Measurements from ENCODE around the gene RNF2. TPM values are rescaled to one million over a fixed set of nuclear protein-coding genes. Genes with fewer than 3 reads are reported as not detected.

The RNF2 gene
- total RNA-seq, 1 experiment from 2014 or later = 32.8 TPM

DNA sequence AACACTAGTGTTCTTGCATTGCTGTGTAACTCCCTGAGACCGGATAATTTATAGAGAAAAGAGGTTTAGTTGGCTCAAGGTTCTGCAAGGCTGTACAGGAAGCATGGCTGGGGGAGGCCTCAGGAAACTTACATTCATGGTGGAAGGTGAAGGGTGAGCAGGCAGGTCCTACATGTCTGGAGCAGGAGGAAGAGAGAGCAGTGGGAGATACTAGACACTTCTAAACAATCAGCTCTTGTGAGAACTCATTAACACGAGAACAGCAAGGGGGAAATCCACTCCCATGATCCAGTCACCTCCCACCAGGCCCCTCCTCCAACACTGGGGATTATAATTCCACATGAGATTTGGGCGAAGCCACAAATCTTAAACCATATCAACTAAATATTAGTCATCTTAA lies 30.1 kb downstream of the RNF2 start:
- intact Hi-C loops (cut with micrococcal nuclease; ENCODE audit: unreplicated experiment) = no loop called here
- H3K4me1 ChIP-seq (ENCODE audit: control insufficient read depth, insufficient read depth, low read length) = no peaks in the 10 kb centered on the region
- in situ Hi-C loops (cut with HindIII; ENCODE audit: low pct_unique_long_range_greater_than_20kb, low sequenced_read_pairs) = no loop called here
- ChIA-PET POLR2A (interaction anchor here (0.5 kb wide), 1 partner anchor 30 kb away, joined by 4 read pairs; the partner anchor contains the start of gene RNF2), CTCF (no interaction called here)
- no peak for TF ChIP-seq TCF7L2 (IDR thresholded peaks at IDR 0.05; ENCODE audit: low read depth, low read length)
- TF ChIP-seq, protein P1, sequence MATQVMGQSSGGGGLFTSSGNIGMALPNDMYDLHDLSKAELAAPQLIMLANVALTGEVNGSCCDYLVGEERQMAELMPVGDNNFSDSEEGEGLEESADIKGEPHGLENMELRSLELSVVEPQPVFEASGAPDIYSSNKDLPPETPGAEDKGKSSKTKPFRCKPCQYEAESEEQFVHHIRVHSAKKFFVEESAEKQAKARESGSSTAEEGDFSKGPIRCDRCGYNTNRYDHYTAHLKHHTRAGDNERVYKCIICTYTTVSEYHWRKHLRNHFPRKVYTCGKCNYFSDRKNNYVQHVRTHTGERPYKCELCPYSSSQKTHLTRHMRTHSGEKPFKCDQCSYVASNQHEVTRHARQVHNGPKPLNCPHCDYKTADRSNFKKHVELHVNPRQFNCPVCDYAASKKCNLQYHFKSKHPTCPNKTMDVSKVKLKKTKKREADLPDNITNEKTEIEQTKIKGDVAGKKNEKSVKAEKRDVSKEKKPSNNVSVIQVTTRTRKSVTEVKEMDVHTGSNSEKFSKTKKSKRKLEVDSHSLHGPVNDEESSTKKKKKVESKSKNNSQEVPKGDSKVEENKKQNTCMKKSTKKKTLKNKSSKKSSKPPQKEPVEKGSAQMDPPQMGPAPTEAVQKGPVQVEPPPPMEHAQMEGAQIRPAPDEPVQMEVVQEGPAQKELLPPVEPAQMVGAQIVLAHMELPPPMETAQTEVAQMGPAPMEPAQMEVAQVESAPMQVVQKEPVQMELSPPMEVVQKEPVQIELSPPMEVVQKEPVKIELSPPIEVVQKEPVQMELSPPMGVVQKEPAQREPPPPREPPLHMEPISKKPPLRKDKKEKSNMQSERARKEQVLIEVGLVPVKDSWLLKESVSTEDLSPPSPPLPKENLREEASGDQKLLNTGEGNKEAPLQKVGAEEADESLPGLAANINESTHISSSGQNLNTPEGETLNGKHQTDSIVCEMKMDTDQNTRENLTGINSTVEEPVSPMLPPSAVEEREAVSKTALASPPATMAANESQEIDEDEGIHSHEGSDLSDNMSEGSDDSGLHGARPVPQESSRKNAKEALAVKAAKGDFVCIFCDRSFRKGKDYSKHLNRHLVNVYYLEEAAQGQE (IDR thresholded peaks at IDR 0.05; ENCODE audit: insufficient read depth in 1 of 2, low read depth in 2 of 2, low read length in 1 of 2) = no peak
- TF ChIP-seq SIN3A (IDR thresholded peaks at IDR 0.05; ENCODE audit: borderline replicate concordance, insufficient read depth, low read depth, low read length) = no peak
- ATAC-seq (no peak), DNase-seq (ENCODE audit: low read depth, low spot score) (no peak)
- H3K36me3 ChIP-seq (ENCODE audit: control insufficient read depth, insufficient read depth, low read length) = no peaks in the 10 kb centered on the region
- no peak overlapping the region for H3K27ac ChIP-seq (ENCODE audit: low read length)
- H3K27me3 ChIP-seq (ENCODE audit: control insufficient read depth, insufficient read depth, low read length) = no peaks in the 10 kb centered on the region
- BruUV-seq (replicated peaks) = no TSS peak
- H3K4me3 ChIP-seq (ENCODE audit: low read depth in 2 of 2, low read length in 2 of 2) = no peak overlapping the region
- no peaks in the 10 kb centered on the region for H3K9me3 ChIP-seq (ENCODE audit: control insufficient read depth, insufficient read depth, low read depth, low read length)

DNA sequence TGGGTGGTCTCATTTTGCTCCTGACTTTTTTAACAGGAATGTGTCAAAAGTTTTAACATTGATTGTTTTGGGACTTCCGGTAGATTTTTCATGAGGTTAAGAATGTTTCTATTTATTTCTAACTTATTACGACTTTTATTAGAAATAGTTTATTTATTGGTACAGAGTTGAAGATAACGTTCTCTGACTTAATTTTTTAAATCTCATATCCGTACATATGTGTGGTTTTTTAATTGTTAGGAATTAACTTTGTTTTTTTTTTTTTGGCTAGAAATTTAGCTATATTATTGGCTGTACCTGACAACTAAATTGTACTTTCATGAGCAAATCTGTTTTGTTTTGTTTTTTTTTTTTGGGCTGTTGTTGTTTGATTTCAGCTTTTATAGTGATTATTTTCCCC lies 32.0 kb downstream of the RNF2 start:
- Histone ChIP-seq H3K4me1 (ENCODE audit: control insufficient read depth, insufficient read depth, low read length) (no peaks in the 10 kb centered on the region), H3K9me3 (ENCODE audit: control insufficient read depth, insufficient read depth, low read depth, low read length) (no peaks in the 10 kb centered on the region), H3K36me3 (ENCODE audit: control insufficient read depth, insufficient read depth, low read length) (no peaks in the 10 kb centered on the region), H3K27ac (ENCODE audit: low read length) (no peak overlapping the region), H3K27me3 (ENCODE audit: control insufficient read depth, insufficient read depth, low read length) (no peaks in the 10 kb centered on the region), H3K4me3 (ENCODE audit: low read depth in 2 of 2, low read length in 2 of 2) (no peak overlapping the region)
- ChIA-PET POLR2A (no interaction called here), CTCF (interaction anchor here (0.5 kb wide), 1 partner anchor 11 kb away, joined by 3 read pairs; no protein-coding TSS in a partner anchor)
- BruUV-seq (replicated peaks) = no TSS peak
- intact Hi-C loops (cut with micrococcal nuclease; ENCODE audit: unreplicated experiment) = no loop called here
- TF ChIP-seq, protein P1 (IDR thresholded peaks at IDR 0.05; ENCODE audit: insufficient read depth in 1 of 2, low read depth in 2 of 2, low read length in 1 of 2) = no peak
- TF ChIP-seq SIN3A (IDR thresholded peaks at IDR 0.05; ENCODE audit: borderline replicate concordance, insufficient read depth, low read depth, low read length) (no peak), POLR2AphosphoS5 (IDR thresholded peaks at IDR 0.05; ENCODE audit: low read depth, low read length) (no peak), TCF7L2 (IDR thresholded peaks at IDR 0.05; ENCODE audit: low read depth, low read length) (no peak)
- TF ChIP-seq, protein P2, sequence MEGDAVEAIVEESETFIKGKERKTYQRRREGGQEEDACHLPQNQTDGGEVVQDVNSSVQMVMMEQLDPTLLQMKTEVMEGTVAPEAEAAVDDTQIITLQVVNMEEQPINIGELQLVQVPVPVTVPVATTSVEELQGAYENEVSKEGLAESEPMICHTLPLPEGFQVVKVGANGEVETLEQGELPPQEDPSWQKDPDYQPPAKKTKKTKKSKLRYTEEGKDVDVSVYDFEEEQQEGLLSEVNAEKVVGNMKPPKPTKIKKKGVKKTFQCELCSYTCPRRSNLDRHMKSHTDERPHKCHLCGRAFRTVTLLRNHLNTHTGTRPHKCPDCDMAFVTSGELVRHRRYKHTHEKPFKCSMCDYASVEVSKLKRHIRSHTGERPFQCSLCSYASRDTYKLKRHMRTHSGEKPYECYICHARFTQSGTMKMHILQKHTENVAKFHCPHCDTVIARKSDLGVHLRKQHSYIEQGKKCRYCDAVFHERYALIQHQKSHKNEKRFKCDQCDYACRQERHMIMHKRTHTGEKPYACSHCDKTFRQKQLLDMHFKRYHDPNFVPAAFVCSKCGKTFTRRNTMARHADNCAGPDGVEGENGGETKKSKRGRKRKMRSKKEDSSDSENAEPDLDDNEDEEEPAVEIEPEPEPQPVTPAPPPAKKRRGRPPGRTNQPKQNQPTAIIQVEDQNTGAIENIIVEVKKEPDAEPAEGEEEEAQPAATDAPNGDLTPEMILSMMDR (IDR thresholded peaks at IDR 0.05) = no peak
- DNase-seq (ENCODE audit: low read depth, low spot score) = no peak
- in situ Hi-C loops (cut with HindIII; ENCODE audit: low pct_unique_long_range_greater_than_20kb, low sequenced_read_pairs) = no loop called here
- ATAC-seq = no peak
